GM18505 (cell line): ENCODE data around the gene TOPBP1.
"Not testable (repeated sequence)": the region's sequence is repeated elsewhere in the genome, so short reads cannot be mapped to it uniquely, and the experiment has no call there.

Experiments
- ATAC-seq: cut with Tn5 transposase; IDR thresholded peaks from one replicate; pipeline ENCODE4 v1.9.1; 2021; ENCODE audit not compliant: unreplicated experiment
- POLR2A ChIP-seq: IDR thresholded peaks from 4 replicates; pipeline ENCODE4 v1.6.1; 2011; ENCODE audit warnings: borderline replicate concordance; ENCODE audit not compliant: insufficient read depth, insufficient read length; ENCODE audit errors: extremely low read depth

The TOPBP1 gene

DNA sequence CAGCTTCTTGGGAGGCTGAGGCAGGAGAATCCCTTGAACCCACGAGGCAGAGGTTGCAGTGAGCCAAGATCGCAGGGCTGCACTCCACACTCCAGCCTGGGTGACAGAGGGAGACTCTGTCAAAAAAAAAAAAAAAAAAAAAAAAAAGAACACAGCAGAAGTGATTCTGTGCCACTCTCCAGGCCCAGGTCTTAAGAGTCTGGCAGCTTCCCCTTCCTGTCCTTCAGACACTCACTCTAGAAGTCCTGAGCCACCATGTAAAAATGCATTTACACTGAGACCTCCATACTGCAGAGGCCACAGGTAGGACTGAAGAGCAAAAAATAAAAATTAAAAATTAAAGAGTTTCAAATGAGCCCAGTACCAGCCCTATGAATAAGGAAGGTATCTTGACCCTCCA is 100.1 kb downstream of the TOPBP1 start:
- TF ChIP-seq POLR2A = no peak
- no peak for ATAC-seq

DNA sequence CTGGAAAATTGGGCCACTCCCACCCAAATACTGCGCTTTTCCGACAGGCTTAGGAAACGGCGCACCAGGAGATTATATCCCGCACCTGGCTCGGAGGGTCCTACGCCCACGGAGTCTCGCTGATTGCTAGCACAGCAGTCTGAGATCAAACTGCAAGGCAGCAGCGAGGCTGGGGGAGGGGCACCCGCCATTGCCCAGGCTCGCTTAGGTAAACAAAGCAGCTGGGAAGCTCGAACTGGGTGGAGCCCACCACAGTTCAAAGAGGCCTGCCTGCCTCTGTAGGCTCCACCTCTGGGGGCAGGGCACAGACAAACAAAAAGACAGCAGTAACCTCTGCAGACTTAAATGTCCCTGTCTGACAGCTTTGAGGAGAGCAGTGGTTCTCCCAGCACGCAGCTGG is 110.2 kb downstream of the TOPBP1 start:
- not testable (repeated sequence) for ATAC-seq
